K562 (cell line): Measurements from ENCODE around the gene NUBPL. TPM values are rescaled to one million over a fixed set of nuclear protein-coding genes. Genes with fewer than 3 reads are reported as not detected.

Experiments
- ATAC-seq: fragments of 200-7000 bp; cut with Tn5 transposase; 3 replicates; pipeline ENCODE4 v1.9.1; 2020; ENCODE audit warnings: moderate library complexity
- BruUV-seq: library from RNA; stranded (reverse); fragments of 400-500 nt; replicated peaks from 2 replicates; lab custom pipeline; 2021; lab: Mats Ljungman, UMichigan
- CTCF ChIA-PET: fragments of 300-600 bp; formaldehyde crosslinking; extraction: SDS; loops from one replicate; lab custom pipeline; 2021; ENCODE audit warnings: low intra/inter-chr PET ratio; lab: Yijun Ruan, JAX
- POLR2A ChIA-PET: fragments of 300-600, 350-650 bp; sonication (Branson Sonifier 250); formaldehyde crosslinking; extraction: SDS; loops from one replicate; lab custom pipeline; 2021; ENCODE audit warnings: antibody characterized with exemption, inconsistent platforms; lab: Yijun Ruan, JAX
- DNase-seq, 4 experiments: peaks; one replicate each; pipeline versions ENCODE4 v3.0.0 to v3.0.0-alpha.2; 2011 to 2018; ENCODE audit warnings: low spot score in 3 of 4, mixed read lengths in 3 of 4; ENCODE audit errors: extremely low read depth in 1 of 4
- FAIRE-seq: peaks from 2 replicates; lab custom pipeline; 2011; peaks lifted over from hg19 to GRCh38; lab: Jason Lieb, UNC
- H2AFZ ChIP-seq: 2 replicates; pipeline ENCODE4 v1.6.0; 2011; ENCODE audit warnings: low read depth, low read length, control low read depth, inconsistent platforms
- H3K27ac ChIP-seq: fragments of 200-600 bp; 3 replicates; pipeline ENCODE4 v1.8.0; 2011; ENCODE audit warnings: low read depth, mild to moderate bottlenecking, control low read depth, inconsistent platforms, low read length, moderate library complexity, mixed read lengths; ENCODE audit errors: extremely low read depth
- H3K27me3 ChIP-seq, 2 experiments: fragments of 300-600 bp in 1 of 2; 2 replicates in 1 of 2; 3 replicates in 1 of 2; pipeline versions ENCODE4 v1.6.0 to v1.8.0; 2011; ENCODE audit warnings: inconsistent platforms in 2 of 2, low read length in 2 of 2, mild to moderate bottlenecking in 1 of 2, mixed read lengths in 1 of 2, moderate library complexity in 1 of 2; ENCODE audit not compliant: control insufficient read depth in 2 of 2, insufficient read depth in 2 of 2
- H3K36me3 ChIP-seq: fragments of 300-600 bp; 3 replicates; pipeline ENCODE4 v1.8.0; 2011; ENCODE audit warnings: mild to moderate bottlenecking, low read length, inconsistent platforms; ENCODE audit not compliant: control insufficient read depth, insufficient read depth
- H3K4me1 ChIP-seq, 2 experiments: fragments of 200-600 bp in 1 of 2; replicated peaks in 1 of 2; 2 replicates in 1 of 2; 3 replicates in 1 of 2; pipeline versions ENCODE4 v1.5.1 to v1.8.0; 2011; ENCODE audit warnings: inconsistent platforms in 2 of 2, low read length in 2 of 2, mild to moderate bottlenecking in 1 of 2, mixed read lengths in 1 of 2, moderate library complexity in 1 of 2; ENCODE audit not compliant: control insufficient read depth in 2 of 2, insufficient read depth in 2 of 2
- H3K4me2 ChIP-seq: 2 replicates; pipeline ENCODE4 v1.6.1; 2011; ENCODE audit warnings: low read length, control low read depth, inconsistent platforms, mixed read lengths; ENCODE audit not compliant: insufficient read depth
- H3K4me3 ChIP-seq: fragments of 200-600 bp; sonication (generic), shearing (Covaris generic); 2 replicates; pipeline ENCODE4 v1.5.1; 2016; ENCODE audit warnings: control low read depth, inconsistent platforms
- H3K79me2 ChIP-seq: fragments of 200-600 bp; 3 replicates; pipeline ENCODE4 v1.8.0; 2011; ENCODE audit warnings: low read length, inconsistent platforms; ENCODE audit not compliant: control insufficient read depth, insufficient read depth
- H3K9ac ChIP-seq, 2 experiments: 2 replicates each; pipeline versions ENCODE4 v1.6.0 to v1.6.1; 2011; ENCODE audit warnings: low read depth in 2 of 2, low read length in 2 of 2, control low read depth in 1 of 2, inconsistent platforms in 1 of 2, mild to moderate bottlenecking in 1 of 2, mixed read lengths in 1 of 2; ENCODE audit not compliant: insufficient read depth in 1 of 2
- H3K9me1 ChIP-seq: one replicate; pipeline ENCODE4 v1.6.0; 2011; ENCODE audit warnings: inconsistent platforms, mild to moderate bottlenecking, low read length, moderate library complexity; ENCODE audit not compliant: control insufficient read depth, insufficient read depth
- H3K9me3 ChIP-seq: replicated peaks from 2 replicates; pipeline ENCODE4 v1.5.1; 2011; ENCODE audit warnings: low read depth, low read length, inconsistent platforms; ENCODE audit not compliant: control insufficient read depth, insufficient read depth
- H4K20me1 ChIP-seq: replicated peaks from 2 replicates; pipeline ENCODE4 v1.6.1; 2011; ENCODE audit warnings: low read length, inconsistent platforms, mixed read lengths; ENCODE audit not compliant: control insufficient read depth, insufficient read depth
- CHD1 ChIP-seq: fragments of 200-600 bp; sonication (generic); IDR thresholded peaks from one replicate; pipeline ENCODE4 v1.6.1; 2012; ENCODE audit warnings: mild to moderate bottlenecking, moderate library complexity, low read length, inconsistent platforms
- EP400 ChIP-seq: fragments of 450-650 bp; IDR thresholded peaks from 2 replicates; pipeline ENCODE4 v1.6.1; 2017; ENCODE audit warnings: antibody characterized with exemption, mild to moderate bottlenecking, moderate library complexity
- ETV1 ChIP-seq: fragments of 450-650 bp; conservative IDR thresholded peaks from 2 replicates; pipeline ENCODE4 v1.6.1; 2016; ENCODE audit warnings: missing genetic modification characterization, control low read depth, low read depth, missing compliant biosample characterization
- SMARCB1 ChIP-seq: IDR thresholded peaks from 2 replicates; pipeline ENCODE4 v1.6.1; 2011; ENCODE audit warnings: improper control_type of control experiment, low read depth; ENCODE audit not compliant: insufficient read length
- in situ Hi-C: fragments of 300-500 bp; cut with MboI; formaldehyde crosslinking; loops from 4 replicates; pipeline ENCODE4 v1.15.0; 2018; ENCODE audit warnings: inconsistent platforms, mixed read lengths
- intact Hi-C: fragments of 100-400 bp; cut with micrococcal nuclease; formaldehyde crosslinking; loops from 2 replicates; pipeline ENCODE4 v1.14.2; 2022
- polyA plus RNA-seq, 8 experiments: library from polyadenylated mRNA; depleted of rRNA in 4 of 8; stranded (reverse) in 5 of 8; unstranded in 3 of 8; fragments of >200 nt; fragmentation: Nextera tagmentation in 2 of 8; fragmentation: Illumina TruSeq in 1 of 8; extraction: Ambion mirVana in 2 of 8; extraction: Trizol in 1 of 8; gene quantifications; 2 replicates each; pipeline versions ENCODE4 v1.2.1 to v1.2.3, GENCODE V29; 2011 to 2014; ENCODE audit warnings: inconsistent platforms in 1 of 8, missing spikeins in 1 of 8
- total RNA-seq, 7 experiments: library from RNA; depleted of rRNA in 6 of 7; stranded (reverse); fragments of >200 nt in 6 of 7; fragmentation: Illumina TruSeq in 2 of 7; extraction: Trizol in 2 of 7; gene quantifications; 2 replicates each; pipeline versions ENCODE4 v1.2.1 to v1.2.3, GENCODE V29; 2011 to 2021; ENCODE audit warnings: low replicate concordance in 1 of 7
- TF ChIP-seq, protein P1 (sequence below): fragments of 250-450 bp; sonication (Bioruptor Pico); IDR thresholded peaks from 2 replicates; pipeline ENCODE4 v1.8.0; 2021; ENCODE audit warnings: moderate library complexity, mild to moderate bottlenecking, inconsistent platforms

NUBPL gene
- total and polyA plus RNA-seq, 9 of the 15 experiments (the other 6 are each of a cell fraction or from before 2014, with no cell fraction given): 3.2 to 8.7 (median 6.1) TPM

- Histone ChIP-seq H3K27ac (no peak overlapping the region), H2AFZ (no peak overlapping the region), H4K20me1 (no peaks in the 10 kb centered on the region), H3K9ac (no peak overlapping the region)
- no peak for TF ChIP-seq EP400
- no peak for TF ChIP-seq CHD1
- TF ChIP-seq, protein P1, sequence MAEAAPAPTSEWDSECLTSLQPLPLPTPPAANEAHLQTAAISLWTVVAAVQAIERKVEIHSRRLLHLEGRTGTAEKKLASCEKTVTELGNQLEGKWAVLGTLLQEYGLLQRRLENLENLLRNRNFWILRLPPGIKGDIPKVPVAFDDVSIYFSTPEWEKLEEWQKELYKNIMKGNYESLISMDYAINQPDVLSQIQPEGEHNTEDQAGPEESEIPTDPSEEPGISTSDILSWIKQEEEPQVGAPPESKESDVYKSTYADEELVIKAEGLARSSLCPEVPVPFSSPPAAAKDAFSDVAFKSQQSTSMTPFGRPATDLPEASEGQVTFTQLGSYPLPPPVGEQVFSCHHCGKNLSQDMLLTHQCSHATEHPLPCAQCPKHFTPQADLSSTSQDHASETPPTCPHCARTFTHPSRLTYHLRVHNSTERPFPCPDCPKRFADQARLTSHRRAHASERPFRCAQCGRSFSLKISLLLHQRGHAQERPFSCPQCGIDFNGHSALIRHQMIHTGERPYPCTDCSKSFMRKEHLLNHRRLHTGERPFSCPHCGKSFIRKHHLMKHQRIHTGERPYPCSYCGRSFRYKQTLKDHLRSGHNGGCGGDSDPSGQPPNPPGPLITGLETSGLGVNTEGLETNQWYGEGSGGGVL (CRISPR knock-in tag): no peak
- TF ChIP-seq SMARCB1: no peak
- TF ChIP-seq ETV1 (tag): no peak
- TF ChIP-seq, all 486 proteins: peak for 0
- ChIA-PET POLR2A (no interaction called here), CTCF (no interaction called here)
- Histone ChIP-seq H3K4me3 (no peak overlapping the region), H3K27me3 (no peaks in the 10 kb centered on the region), H3K9me1 (no peaks in the 10 kb centered on the region), H3K4me2 (no peak overlapping the region), H3K9me3 (no peaks in the 10 kb centered on the region), H3K36me3 (no peaks in the 10 kb centered on the region), H3K4me1 (no peaks in the 10 kb centered on the region), H3K79me2 (no peaks in the 10 kb centered on the region)
- ATAC-seq (no peak), DNase-seq (no peak), FAIRE-seq (no peak)
- in situ Hi-C loops (no loop called here), intact Hi-C loops (no loop called here)
- no TSS peak for BruUV-seq
These were observed 165.1 kb downstream of the NUBPL start for GRCh38 chr14:31726337-31726736.
